DND-41 (cell line): ENCODE results near the gene RSF1.

Source experiments
- ATAC-seq: fragments of 200-7000 bp; cut with Tn5 transposase; 3 replicates; pipeline ENCODE4 v1.9.1; 2021; ENCODE audit warnings: low read depth; ENCODE audit not compliant: insufficient read depth
- DNase-seq: peaks from one replicate; pipeline ENCODE4 v3.0.0-alpha.2; 2020
- H2AFZ ChIP-seq: 2 replicates; pipeline ENCODE4 v1.6.0; 2012; ENCODE audit warnings: low read depth, low read length
- H3K27ac ChIP-seq: 2 replicates; pipeline ENCODE4 v1.5.1; 2012; ENCODE audit warnings: low read length, inconsistent platforms
- H3K27me3 ChIP-seq: fragments of 200-600 bp; sonication (generic); 2 replicates; pipeline ENCODE4 v1.6.0; 2012; ENCODE audit warnings: low read length, mild to moderate bottlenecking, inconsistent platforms; ENCODE audit not compliant: insufficient read depth, poor library complexity
- H3K36me3 ChIP-seq: 2 replicates; pipeline ENCODE4 v1.5.1; 2012; ENCODE audit warnings: low read length, inconsistent platforms; ENCODE audit not compliant: insufficient read depth
- H3K4me1 ChIP-seq: 2 replicates; pipeline ENCODE4 v1.5.1; 2012; ENCODE audit warnings: mild to moderate bottlenecking, low read length; ENCODE audit not compliant: insufficient read depth
- H3K4me2 ChIP-seq: 2 replicates; pipeline ENCODE4 v1.6.0; 2012; ENCODE audit warnings: mild to moderate bottlenecking, moderate library complexity, low read length, inconsistent platforms; ENCODE audit not compliant: insufficient read depth
- H3K4me3 ChIP-seq, 2 experiments: fragments of 200-600 bp in 1 of 2; shearing (Covaris generic) in 1 of 2; 2 replicates each; pipeline ENCODE4 v1.5.1; 2012 to 2016; ENCODE audit warnings: inconsistent platforms in 2 of 2, low read length in 2 of 2, mild to moderate bottlenecking in 2 of 2, low read depth in 1 of 2, moderate library complexity in 1 of 2
- H3K79me2 ChIP-seq: 2 replicates; pipeline ENCODE4 v1.6.0; 2012; ENCODE audit warnings: low read length, inconsistent platforms; ENCODE audit not compliant: insufficient read depth
- H3K9ac ChIP-seq: 2 replicates; pipeline ENCODE4 v1.6.0; 2012; ENCODE audit warnings: low read depth, mild to moderate bottlenecking, inconsistent platforms, low read length, moderate library complexity
- H3K9me3 ChIP-seq: 2 replicates; pipeline ENCODE4 v1.5.1; 2012; ENCODE audit warnings: low read length, moderate library complexity, mild to moderate bottlenecking, inconsistent platforms; ENCODE audit not compliant: insufficient read depth, severe bottlenecking
- H4K20me1 ChIP-seq: 2 replicates; pipeline ENCODE4 v1.6.0; 2012; ENCODE audit warnings: low read length; ENCODE audit not compliant: insufficient read depth
- EZH2 ChIP-seq: IDR thresholded peaks from 3 replicates; pipeline ENCODE4 v1.6.1; 2012; ENCODE audit warnings: borderline replicate concordance, low read depth, mild to moderate bottlenecking, moderate library complexity, low read length, inconsistent platforms; ENCODE audit not compliant: severe bottlenecking
- TF ChIP-seq, protein P1 (sequence below): IDR thresholded peaks from 2 replicates; pipeline ENCODE4 v1.5.1; 2012; ENCODE audit warnings: borderline replicate concordance, low read length, moderate library complexity, mild to moderate bottlenecking; ENCODE audit not compliant: poor library complexity, severe bottlenecking; ENCODE audit errors: extremely low read depth

Gene RSF1

DNA sequence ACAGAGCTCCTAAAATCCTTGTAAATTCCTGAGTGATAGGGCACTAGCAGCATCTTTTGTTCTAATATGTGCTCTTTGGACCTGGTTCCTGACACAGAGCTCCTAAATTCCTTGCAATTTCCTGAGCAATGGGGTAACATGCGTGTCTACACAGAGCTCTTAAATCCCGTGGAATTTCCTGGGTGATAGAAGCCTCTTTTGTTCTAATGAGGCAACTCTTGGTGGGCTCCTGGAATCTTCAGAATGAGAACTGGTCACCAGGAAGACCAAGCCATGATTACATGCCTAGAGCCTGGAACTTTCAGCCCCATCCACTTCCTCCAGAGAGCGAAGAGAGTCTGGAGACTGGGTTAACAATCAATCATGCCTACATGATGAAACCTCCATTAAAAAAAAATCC is 19.0 kb downstream of the RSF1 start:
- ATAC-seq, result no peak
- H3K4me3 ChIP-seq, result no peak overlapping the region
- no peak overlapping the region for H3K9ac ChIP-seq
- no peak for TF ChIP-seq EZH2
- TF ChIP-seq, protein P1, sequence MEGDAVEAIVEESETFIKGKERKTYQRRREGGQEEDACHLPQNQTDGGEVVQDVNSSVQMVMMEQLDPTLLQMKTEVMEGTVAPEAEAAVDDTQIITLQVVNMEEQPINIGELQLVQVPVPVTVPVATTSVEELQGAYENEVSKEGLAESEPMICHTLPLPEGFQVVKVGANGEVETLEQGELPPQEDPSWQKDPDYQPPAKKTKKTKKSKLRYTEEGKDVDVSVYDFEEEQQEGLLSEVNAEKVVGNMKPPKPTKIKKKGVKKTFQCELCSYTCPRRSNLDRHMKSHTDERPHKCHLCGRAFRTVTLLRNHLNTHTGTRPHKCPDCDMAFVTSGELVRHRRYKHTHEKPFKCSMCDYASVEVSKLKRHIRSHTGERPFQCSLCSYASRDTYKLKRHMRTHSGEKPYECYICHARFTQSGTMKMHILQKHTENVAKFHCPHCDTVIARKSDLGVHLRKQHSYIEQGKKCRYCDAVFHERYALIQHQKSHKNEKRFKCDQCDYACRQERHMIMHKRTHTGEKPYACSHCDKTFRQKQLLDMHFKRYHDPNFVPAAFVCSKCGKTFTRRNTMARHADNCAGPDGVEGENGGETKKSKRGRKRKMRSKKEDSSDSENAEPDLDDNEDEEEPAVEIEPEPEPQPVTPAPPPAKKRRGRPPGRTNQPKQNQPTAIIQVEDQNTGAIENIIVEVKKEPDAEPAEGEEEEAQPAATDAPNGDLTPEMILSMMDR, result no peak
- peaks cover 100% of the 10 kb centered on the region for H3K79me2 ChIP-seq
- H2AFZ ChIP-seq, result no peak overlapping the region
- H3K4me2 ChIP-seq, result no peak overlapping the region
- no peak overlapping the region for H3K27ac ChIP-seq
- no peaks in the 10 kb centered on the region for H3K27me3 ChIP-seq
- H3K4me1 ChIP-seq, result no peaks in the 10 kb centered on the region
- H3K9me3 ChIP-seq, result peaks cover 2% of the 10 kb centered on the region
- peaks cover 66% of the 10 kb centered on the region for H4K20me1 ChIP-seq
- peaks cover 16% of the 10 kb centered on the region for H3K36me3 ChIP-seq
- no peak for DNase-seq

DNA sequence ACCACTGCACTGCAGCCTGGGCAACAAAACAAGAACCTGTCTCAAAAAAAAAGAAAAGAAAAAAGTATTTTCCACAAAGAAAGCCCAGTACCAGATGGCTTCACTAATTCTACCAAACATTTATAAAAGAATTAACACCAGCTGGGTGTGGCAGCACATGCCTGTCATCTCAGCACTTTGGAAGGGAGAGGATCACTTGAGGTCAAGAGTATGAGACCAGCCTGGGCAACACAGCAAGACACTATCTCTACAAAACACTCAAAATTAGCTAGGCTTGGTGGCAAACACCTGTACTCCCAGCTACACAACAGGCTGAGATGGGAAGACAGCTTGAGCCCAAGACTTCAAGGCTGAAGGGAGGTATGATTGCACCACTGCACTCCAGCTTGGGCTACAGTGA is 20.1 kb downstream of the RSF1 start:
- Histone ChIP-seq H3K79me2 (peaks cover 100% of the 10 kb centered on the region), H3K4me1 (no peaks in the 10 kb centered on the region), H3K9ac (no peak overlapping the region), H3K4me3 (no peak overlapping the region), H3K9me3 (peaks cover 2% of the 10 kb centered on the region), H3K4me2 (no peak overlapping the region), H3K27ac (no peak overlapping the region), H3K27me3 (no peaks in the 10 kb centered on the region), H2AFZ (no peak overlapping the region), H4K20me1 (peaks cover 59% of the 10 kb centered on the region), H3K36me3 (peaks cover 16% of the 10 kb centered on the region)
- ATAC-seq, result no peak
- no peak for DNase-seq
- no peak for TF ChIP-seq EZH2
- TF ChIP-seq, protein P1, result no peak

DNA sequence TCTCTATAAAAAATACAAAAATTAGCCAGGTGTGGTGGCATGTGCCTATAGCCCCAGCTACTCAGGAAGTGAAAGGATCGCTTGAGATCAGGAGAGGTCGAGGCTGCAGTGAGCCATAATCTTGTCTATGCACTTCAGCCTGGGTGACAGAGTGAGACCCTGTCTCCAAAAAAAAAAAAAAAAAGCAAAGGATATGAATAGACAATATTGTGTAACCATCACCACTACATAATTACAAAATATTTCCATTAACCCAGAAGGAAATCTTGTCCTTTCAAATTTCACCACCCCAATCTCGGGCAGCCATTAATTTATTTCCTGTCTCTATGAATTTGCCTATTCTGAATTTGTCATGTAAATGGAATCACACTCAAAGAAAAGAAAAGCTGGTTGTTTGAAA is 21.2 kb downstream of the RSF1 start:
- DNase-seq, result no peak

More for the DNA sequence above, 21.2 kb downstream of the RSF1 start:
- Histone ChIP-seq H3K4me1 (no peaks in the 10 kb centered on the region), H4K20me1 (peaks cover 53% of the 10 kb centered on the region), H3K27ac (no peak overlapping the region), H3K9me3 (peaks cover 4% of the 10 kb centered on the region), H3K27me3 (no peaks in the 10 kb centered on the region), H3K9ac (no peak overlapping the region), H2AFZ (no peak overlapping the region), H3K79me2 (peaks cover 100% of the 10 kb centered on the region), H3K4me3 (no peak overlapping the region), H3K36me3 (peaks cover 11% of the 10 kb centered on the region), H3K4me2 (no peak overlapping the region)
- ATAC-seq, result no peak
- no peak for TF ChIP-seq EZH2
- TF ChIP-seq, protein P1, result no peak
